ENCODE data around the gene BBS9.

BBS9 gene

GRCh38 chr7:33597181-33597580 lies 467.8 kb downstream of the BBS9 start:
- Mint-ChIP-seq H3K36me3 (peaks cover 13% of the 10 kb centered on the region), H3K4me3 (no peak overlapping the region), H3K4me1 (no peaks in the 10 kb centered on the region), H3K9me3 (no peaks in the 10 kb centered on the region), H3K27me3 (no peaks in the 10 kb centered on the region), H3K27ac (no peak overlapping the region)

- H3K27ac Mint-ChIP-seq: no peak overlapping the region
- no peak overlapping the region for H3K4me3 Mint-ChIP-seq
- H3K27me3 Mint-ChIP-seq: no peaks in the 10 kb centered on the region
- no peaks in the 10 kb centered on the region for H3K9me3 Mint-ChIP-seq
- peaks cover 12% of the 10 kb centered on the region for H3K36me3 Mint-ChIP-seq
- no peaks in the 10 kb centered on the region for H3K4me1 Mint-ChIP-seq
Measured at GRCh38 chr7:33601101-33601500, 471.7 kb downstream of the BBS9 start.

GRCh38 chr7:33601884-33602283 lies 472.5 kb downstream of the BBS9 start:
- Mint-ChIP-seq H3K27ac (no peak overlapping the region), H3K27me3 (no peaks in the 10 kb centered on the region), H3K9me3 (peaks cover 2% of the 10 kb centered on the region), H3K4me3 (no peak overlapping the region), H3K4me1 (no peaks in the 10 kb centered on the region), H3K36me3 (peaks cover 16% of the 10 kb centered on the region)

- Mint-ChIP-seq H3K36me3 (peaks cover 18% of the 10 kb centered on the region), H3K9me3 (peaks cover 4% of the 10 kb centered on the region), H3K27me3 (no peaks in the 10 kb centered on the region), H3K27ac (no peak overlapping the region), H3K4me3 (no peak overlapping the region), H3K4me1 (no peaks in the 10 kb centered on the region)
Measured at GRCh38 chr7:33604056-33604455, 474.7 kb downstream of the BBS9 start.

GRCh38 chr7:33610918-33611317 lies 481.6 kb downstream of the BBS9 start:
- Mint-ChIP-seq H3K27ac (no peak overlapping the region), H3K4me3 (no peak overlapping the region), H3K9me3 (peaks cover 10% of the 10 kb centered on the region), H3K36me3 (peaks cover 31% of the 10 kb centered on the region), H3K4me1 (no peaks in the 10 kb centered on the region), H3K27me3 (no peaks in the 10 kb centered on the region)

GRCh38 chr7:33612442-33612841 lies 483.1 kb downstream of the BBS9 start:
- Mint-ChIP-seq H3K4me3 (no peak overlapping the region), H3K4me1 (no peaks in the 10 kb centered on the region), H3K27ac (no peak overlapping the region), H3K36me3 (peaks cover 26% of the 10 kb centered on the region), H3K9me3 (peaks cover 7% of the 10 kb centered on the region), H3K27me3 (no peaks in the 10 kb centered on the region)

GRCh38 chr7:33614357-33615117 lies 485.2 kb downstream of the BBS9 start:
- Mint-ChIP-seq H3K9me3 (peaks cover 11% of the 10 kb centered on the region), H3K27ac (no peak overlapping the region), H3K4me3 (no peak overlapping the region), H3K36me3 (peaks cover 26% of the 10 kb centered on the region), H3K27me3 (no peaks in the 10 kb centered on the region), H3K4me1 (no peaks in the 10 kb centered on the region)

GRCh38 chr7:33616752-33617151 lies 487.4 kb downstream of the BBS9 start:
- Mint-ChIP-seq H3K9me3 (peaks cover 17% of the 10 kb centered on the region), H3K27me3 (no peaks in the 10 kb centered on the region), H3K27ac (no peak overlapping the region), H3K36me3 (peaks cover 18% of the 10 kb centered on the region), H3K4me1 (no peaks in the 10 kb centered on the region), H3K4me3 (no peak overlapping the region)

GRCh38 chr7:33619264-33619663 lies 489.9 kb downstream of the BBS9 start:
- Mint-ChIP-seq H3K4me1 (no peaks in the 10 kb centered on the region), H3K9me3 (peaks cover 11% of the 10 kb centered on the region), H3K4me3 (no peak overlapping the region), H3K27me3 (no peaks in the 10 kb centered on the region), H3K36me3 (peaks cover 9% of the 10 kb centered on the region), H3K27ac (no peak overlapping the region)

GRCh38 chr7:33623267-33623666 lies 493.9 kb downstream of the BBS9 start:
- H3K27me3 Mint-ChIP-seq: no peaks in the 10 kb centered on the region
- no peak overlapping the region for H3K4me3 Mint-ChIP-seq
- peaks cover 19% of the 10 kb centered on the region for H3K9me3 Mint-ChIP-seq
- no peaks in the 10 kb centered on the region for H3K4me1 Mint-ChIP-seq
- H3K36me3 Mint-ChIP-seq: peaks cover 12% of the 10 kb centered on the region
- H3K27ac Mint-ChIP-seq: no peak overlapping the region

GRCh38 chr7:33624215-33624614 lies 494.9 kb downstream of the BBS9 start:
- H3K9me3 Mint-ChIP-seq: peaks cover 14% of the 10 kb centered on the region
- H3K27ac Mint-ChIP-seq: no peak overlapping the region
- H3K4me1 Mint-ChIP-seq: no peaks in the 10 kb centered on the region
- H3K36me3 Mint-ChIP-seq: peaks cover 12% of the 10 kb centered on the region
- H3K27me3 Mint-ChIP-seq: no peaks in the 10 kb centered on the region
- H3K4me3 Mint-ChIP-seq: no peak overlapping the region

- Mint-ChIP-seq H3K4me3 (no peak overlapping the region), H3K4me1 (no peaks in the 10 kb centered on the region), H3K9me3 (peaks cover 8% of the 10 kb centered on the region), H3K36me3 (peaks cover 11% of the 10 kb centered on the region), H3K27ac (no peak overlapping the region), H3K27me3 (no peaks in the 10 kb centered on the region)
Measured at GRCh38 chr7:33626869-33627268, 497.5 kb downstream of the BBS9 start.

GRCh38 chr7:33627741-33628140 lies 498.4 kb downstream of the BBS9 start:
- no peaks in the 10 kb centered on the region for H3K4me1 Mint-ChIP-seq
- no peak overlapping the region for H3K4me3 Mint-ChIP-seq
- peaks cover 11% of the 10 kb centered on the region for H3K36me3 Mint-ChIP-seq
- no peaks in the 10 kb centered on the region for H3K27me3 Mint-ChIP-seq
- peaks cover 8% of the 10 kb centered on the region for H3K9me3 Mint-ChIP-seq
- no peak overlapping the region for H3K27ac Mint-ChIP-seq

- Mint-ChIP-seq H3K4me3 (no peak overlapping the region), H3K27me3 (no peaks in the 10 kb centered on the region), H3K36me3 (peaks cover 11% of the 10 kb centered on the region), H3K4me1 (no peaks in the 10 kb centered on the region), H3K9me3 (peaks cover 8% of the 10 kb centered on the region), H3K27ac (no peak overlapping the region)
Measured at GRCh38 chr7:33628894-33629293, 499.5 kb downstream of the BBS9 start.

- H3K36me3 Mint-ChIP-seq: peaks cover 10% of the 10 kb centered on the region
- no peaks in the 10 kb centered on the region for H3K4me1 Mint-ChIP-seq
- no peaks in the 10 kb centered on the region for H3K27me3 Mint-ChIP-seq
- no peak overlapping the region for H3K27ac Mint-ChIP-seq
- H3K4me3 Mint-ChIP-seq: no peak overlapping the region
- H3K9me3 Mint-ChIP-seq: peaks cover 8% of the 10 kb centered on the region
Measured at GRCh38 chr7:33630359-33630758, 501.0 kb downstream of the BBS9 start.

GRCh38 chr7:33632322-33632721 lies 503.0 kb downstream of the BBS9 start:
- Mint-ChIP-seq H3K36me3 (peaks cover 2% of the 10 kb centered on the region), H3K27me3 (no peaks in the 10 kb centered on the region), H3K27ac (no peak overlapping the region), H3K4me1 (no peaks in the 10 kb centered on the region), H3K9me3 (no peaks in the 10 kb centered on the region), H3K4me3 (no peak overlapping the region)
